ENCODE measurements around the gene OOEP.

OOEP gene

DNA sequence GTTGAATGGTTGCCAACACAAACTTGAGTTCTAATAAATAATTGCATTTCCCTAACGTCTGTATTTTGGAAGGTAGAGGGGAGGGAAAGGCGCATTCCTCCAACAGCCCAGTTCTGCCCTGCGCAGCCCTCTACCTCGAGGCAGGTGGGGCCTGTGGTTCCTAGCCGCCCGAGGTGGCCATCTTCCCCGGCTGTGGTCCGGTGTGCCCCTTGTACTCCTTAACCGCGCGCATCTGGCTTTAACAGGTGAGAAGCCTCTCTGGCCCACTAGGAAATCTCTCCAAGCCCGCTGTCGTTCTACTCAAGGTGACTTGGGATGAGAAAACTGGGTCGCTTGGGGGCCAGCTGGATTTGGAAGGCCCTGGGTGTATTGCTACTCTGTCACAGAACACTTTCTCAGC is 5.6 kb downstream of the OOEP start:
- no peak for DNase-seq

DNA sequence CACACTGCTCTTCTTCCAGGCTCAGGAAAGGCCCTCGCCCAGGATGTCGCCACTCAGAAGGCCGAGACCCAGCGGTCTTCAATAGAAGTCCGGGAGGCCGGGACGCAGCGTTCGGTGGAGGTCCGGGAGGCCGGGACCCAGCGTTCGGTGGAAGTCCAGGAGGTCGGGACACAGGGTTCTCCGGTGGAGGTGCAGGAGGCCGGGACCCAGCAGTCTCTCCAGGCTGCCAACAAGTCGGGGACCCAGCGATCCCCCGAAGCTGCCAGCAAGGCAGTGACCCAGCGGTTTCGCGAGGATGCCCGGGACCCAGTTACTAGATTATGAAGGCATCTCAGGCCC is 6.2 kb downstream of the OOEP start:
- no peak for DNase-seq

DNA sequence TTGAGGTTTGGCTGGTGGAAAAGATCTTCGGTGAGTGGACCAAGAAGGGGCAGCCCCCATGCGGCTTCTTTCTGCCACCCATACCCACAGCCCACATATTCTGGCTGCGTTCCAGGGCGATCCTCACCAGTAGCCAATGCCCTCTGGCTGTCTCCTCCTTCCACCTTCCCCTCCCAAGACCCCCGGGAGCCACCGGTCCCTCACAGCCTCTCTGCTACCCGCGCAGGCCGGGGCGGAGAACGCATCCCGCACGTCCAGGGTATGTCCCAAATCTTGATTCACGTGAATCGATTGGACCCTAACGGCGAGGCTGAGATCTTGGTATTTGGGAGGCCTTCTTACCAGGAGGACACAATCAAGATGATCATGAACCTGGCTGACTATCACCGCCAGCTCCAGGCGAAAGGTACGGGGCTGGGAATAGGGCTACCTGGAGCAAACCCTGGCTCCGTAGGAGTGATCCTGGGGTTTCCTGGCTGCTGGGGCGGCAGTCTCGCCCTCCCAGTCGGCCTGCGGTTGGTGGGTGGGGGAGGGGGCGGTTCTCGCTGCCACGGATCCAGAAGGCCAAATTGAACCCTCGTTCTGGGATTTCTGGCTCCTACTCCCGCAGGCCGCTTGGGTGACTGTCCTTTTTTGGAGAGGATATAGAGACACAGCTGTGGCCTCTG is 6.7 kb downstream of the OOEP start:
- DNase-seq = no peak

DNA sequence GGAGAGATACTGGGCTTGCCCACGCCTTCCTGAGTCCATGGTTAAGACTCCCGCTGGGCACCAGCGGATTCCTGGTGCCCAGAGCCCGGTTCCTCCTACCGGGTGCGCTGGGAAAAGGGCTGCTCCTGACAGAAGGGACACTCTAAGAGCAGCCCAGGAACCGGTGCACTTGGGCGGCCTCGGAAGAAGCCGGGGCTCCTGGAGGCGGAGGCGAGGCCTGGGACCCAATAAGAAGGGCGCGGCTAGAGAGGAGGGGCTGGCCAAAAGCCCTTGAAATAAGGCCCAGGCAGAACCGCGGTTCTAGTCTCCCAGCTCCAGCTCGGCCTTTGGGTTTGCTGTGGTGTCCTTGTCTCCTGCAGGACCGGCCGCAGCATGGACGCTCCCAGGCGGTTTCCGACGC is 7.3 kb downstream of the OOEP start, which contains the start of gene KHDC3L:
Gene KHDC3L, plus strand, starts transcription at position 301 of the 400 bp plus-strand sequence. Its CDS starts 72 bp downstream, at position 373.
- DNase-seq = no peak

DNA sequence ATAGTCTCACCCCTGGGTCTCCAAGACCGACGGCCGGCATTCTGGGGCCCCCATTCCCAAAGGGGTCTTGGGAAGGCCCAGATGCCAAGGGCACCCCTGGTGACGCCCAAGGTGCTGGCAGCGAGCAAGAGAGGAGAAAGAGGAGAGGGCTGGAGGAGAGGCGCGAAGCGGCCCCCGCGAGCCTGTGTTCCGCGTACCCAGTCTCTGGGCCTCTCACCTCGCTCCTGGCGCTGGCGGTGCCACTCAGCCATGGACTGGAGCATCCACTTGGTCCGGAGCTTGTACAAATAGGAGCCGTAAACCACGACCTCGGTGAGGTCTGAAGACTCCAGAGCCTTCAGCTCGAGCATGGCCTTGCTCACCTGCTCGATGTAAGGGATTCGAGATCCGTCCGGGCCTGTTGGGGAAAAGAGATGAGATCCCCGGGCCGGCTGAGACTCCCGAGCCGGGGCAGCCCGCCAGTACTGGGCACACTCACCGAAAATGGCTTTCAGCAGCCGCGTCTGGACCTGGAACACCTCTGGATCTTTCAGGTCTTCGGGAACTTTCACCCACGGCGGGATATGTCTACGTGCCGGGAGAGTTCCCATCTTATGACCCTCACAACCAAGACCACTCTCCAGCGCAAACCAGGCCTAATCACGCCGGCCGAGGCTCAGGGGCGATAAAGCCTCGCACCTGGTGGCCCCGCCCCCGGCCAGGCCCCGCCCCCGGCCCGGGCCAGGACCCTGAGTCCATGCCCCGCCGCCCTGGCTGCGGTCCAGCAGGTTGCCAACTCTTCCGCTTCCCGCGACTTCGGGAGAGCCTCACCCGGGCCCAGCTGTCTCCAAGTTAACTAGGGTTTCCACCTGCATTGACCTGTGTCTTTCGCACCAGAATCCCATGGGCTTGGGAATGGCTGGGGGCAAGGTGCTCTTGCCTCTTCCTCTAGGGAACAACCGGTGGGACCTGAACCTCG is 15.8 kb downstream of the OOEP start, which contains the start of gene DPPA5:
Gene DPPA5, minus strand, starts transcription at position 641 of the 958 bp plus-strand sequence. Its CDS starts 51 bp downstream, at position 590.
- no peak for DNase-seq

DNA sequence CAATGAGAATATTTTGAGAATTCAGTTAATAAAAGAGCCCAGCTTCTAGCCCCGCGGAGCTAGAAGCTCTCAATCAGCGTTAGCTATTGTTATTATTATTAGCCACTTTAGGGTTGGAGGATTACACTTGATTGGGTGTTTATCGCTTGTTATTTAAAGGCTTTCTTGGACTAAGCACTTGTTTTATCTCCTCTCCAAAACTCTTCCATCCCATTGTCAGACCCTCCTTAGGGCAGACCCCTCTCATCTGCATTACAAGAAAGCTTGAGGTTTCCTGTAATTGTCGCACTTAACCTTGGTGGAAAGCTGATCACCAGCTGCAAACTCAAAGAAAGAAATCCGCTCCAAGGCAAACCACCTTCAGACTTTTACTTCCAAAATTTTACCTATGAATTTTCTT is 20.4 kb downstream of the OOEP start:
- no peak for DNase-seq

DNA sequence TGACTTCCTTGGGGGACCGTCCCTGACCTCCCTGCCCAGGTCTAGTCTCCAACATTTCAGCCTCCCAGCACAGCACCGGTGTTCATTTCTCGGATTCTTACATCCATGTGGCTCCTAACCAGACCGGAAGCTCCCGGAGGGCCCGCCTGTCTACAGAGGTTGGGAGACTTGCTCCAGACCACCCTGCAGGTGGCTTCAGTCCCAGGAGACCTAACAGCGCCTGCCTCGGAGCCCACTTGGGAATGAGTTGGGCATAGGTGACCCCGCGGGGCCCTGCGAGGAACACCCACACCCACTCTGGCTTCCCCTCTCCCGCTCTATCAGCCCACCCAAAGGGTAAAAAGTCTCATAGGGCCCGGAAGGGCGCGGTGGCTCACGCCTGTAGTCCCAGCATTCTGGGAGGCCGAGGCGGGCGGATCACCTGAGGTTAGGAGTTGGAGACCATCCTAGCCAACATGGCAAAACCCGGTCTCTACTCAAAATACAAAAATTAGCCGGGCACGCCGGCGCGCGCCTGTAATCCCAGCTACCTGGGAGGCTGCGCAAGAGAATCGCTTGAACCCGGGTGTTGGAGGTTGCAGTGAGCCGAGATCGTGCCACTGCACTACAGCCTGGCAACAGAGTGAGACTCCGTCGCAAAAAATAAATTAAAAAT is 21.0 kb downstream of the OOEP start:
- DNase-seq = no peak

DNA sequence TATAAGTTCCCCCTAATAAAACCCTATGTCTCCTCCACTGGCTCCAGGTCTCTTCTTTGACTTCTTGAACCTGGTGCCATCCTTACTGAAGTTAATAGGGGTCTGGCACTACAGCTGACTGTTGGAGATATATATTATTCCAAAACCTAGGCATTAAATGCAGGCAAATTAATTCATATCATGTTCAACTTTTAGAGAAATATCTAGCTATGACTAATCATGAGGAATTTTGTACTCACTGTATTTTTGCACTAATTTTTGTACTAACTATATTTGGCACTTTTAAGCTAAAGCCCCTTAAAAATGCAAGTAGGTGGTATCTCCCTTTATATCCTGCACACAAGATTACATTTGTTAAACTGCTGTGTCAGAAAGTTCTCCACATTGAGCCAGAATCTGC is 26.5 kb downstream of the OOEP start:
- no peak for DNase-seq

DNA sequence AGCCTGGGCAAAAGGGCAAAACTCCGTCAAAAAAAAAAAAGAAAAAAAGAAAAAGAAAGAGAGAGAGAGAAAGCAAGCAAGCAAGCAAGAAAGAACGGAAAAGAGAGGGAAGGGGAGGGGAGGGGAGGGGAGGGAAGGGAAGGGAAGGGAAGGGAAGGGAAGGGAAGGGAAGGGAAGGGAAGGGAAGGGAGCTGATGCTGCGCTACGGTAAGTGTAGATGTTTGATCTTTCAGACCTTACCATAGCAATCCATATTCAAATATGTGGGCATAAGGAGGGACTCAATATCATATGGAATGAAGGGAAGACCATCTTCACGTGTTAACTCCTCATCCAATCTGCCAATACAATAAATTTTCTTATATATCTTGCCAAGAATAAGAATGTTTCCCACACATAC is 27.5 kb downstream of the OOEP start:
- no peak for DNase-seq

DNA sequence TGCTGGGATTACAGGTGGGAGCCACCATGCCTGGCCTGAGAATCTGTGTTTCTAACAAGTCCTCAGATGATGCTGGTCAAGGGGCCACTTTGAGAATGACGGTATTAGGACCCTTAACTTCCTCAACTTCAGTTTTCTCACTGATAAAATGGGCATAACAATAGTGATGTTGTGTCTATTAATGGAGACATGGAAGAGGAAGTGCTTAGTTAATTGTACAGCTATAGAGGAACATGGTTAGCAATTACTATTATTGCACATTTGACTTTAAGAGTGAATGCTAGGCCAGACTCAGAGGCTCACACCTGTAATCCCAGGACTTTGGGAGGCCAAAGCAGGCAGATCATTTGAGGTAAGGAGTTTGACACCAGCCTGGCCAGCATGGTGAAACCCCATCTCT is 28.4 kb downstream of the OOEP start:
- no peak for DNase-seq

DNA sequence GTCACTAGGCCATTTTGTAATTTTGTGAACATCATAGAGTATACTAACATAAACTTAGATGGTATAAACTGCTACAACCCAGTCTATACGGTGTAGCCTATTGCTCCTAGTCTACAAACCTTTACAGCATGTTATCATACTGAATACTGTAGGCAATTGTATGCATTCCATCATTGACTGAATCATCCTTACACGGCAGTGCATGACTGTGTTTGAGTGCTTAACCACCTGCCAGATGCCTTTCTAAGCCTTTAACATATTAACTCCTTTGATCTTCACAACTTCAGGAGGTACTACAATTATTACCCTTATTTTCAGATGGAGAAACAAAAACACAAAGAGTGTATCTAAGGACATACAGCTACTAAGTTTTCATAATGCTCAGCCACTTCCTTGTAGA is 29.6 kb downstream of the OOEP start:
- no peak for DNase-seq

DNA sequence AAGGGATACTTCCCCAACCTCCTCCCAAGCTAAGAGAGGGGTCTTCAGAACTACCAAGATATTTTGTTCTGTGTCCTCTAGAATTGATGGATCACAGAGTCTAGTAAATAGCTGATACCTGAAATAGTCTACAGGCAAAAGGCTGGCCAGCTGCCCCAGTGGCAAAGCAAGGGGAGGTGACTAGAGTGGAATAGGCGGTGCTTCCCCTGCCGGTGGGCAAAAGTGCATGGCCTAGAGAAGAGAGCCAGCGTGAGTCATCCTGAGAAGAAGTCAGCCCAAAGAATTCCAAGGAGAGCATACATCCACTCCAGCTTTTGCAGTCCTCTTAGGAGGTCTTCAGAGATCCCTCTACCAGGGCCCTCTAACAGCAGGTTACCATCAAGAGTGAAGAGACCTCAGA is 30.4 kb downstream of the OOEP start:
- no peak for DNase-seq

DNA sequence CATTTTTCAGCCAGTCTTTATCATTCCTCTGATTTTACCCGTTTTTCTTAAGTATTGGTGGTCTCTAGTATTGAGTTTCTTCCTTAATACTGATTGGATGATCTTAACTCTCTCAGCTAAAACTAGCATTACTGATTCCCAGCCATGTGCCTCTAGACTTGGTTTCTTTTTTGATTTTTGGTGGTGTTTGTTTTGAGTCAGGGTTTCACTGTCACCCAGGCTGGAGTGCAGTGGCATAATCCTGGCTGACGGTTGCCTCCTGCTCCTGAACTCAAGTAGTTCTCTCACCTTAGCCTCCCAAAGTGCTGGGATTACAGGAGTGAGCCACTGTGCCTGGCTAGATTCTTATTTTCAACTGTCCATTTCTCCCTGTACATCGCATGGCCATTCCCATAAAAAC is 40.5 kb downstream of the OOEP start:
- no peak for DNase-seq

DNA sequence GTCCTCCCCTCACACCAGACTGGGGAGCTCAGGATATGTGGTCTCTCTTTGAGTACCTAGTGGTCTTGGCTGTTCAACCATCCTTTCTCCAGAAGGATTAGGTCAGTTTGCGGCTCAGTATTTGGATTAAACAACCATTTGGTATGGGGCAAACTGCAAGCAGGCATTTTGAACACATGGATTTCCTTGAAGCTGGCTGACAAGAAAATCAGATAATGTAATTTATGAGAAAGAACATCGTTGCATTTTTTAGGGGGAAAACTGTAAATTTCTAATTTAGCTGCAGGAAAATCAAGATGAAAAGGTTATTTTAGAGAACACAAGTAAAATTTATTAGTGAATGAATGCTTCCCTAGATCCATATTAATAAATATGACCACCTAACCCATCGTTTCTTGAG is 40.9 kb downstream of the OOEP start:
- DNase-seq = no peak

DNA sequence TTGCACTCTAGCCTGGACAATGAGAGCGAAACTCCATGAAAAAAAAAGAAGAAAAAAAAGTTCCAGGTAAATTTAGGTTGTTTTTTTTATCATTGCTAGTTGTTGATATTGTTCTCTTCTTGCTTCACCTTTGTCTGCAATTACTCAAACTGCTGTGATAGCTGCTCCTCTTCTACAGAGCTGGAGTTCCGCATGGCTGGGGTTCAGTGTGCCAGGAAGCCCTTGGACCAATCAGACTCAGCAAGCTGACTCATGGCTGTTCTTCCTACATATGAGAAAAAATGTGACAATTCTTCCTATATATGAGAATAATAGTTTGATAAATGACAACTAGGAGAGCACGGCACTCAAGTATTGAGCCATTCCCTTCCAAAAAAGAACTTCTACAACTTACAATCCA is 44.0 kb downstream of the OOEP start:
- no peak for DNase-seq

DNA sequence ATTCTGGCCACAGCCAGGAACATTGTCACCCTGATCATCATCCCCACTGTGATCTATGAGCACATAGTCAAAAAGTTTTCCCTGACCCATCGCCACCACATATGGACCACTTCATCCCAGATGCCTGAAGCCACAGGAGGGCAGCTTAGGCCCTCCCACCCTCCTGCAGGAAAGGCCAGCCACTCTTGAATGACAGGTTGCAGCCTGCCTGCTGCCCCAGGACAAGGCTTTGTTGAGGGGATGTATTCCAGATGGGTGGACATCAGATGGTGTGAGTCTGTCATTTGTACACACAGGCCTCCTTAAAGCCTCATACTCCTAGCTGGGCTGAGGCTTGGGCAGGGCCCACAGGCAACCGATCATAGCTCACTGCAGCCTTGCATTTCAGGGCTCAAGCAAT is 46.4 kb downstream of the OOEP start:
- DNase-seq = no peak
